Fibroblast of lung (primary cell): ENCODE data around the gene USP6NL. TPM values are rescaled to one million over a fixed set of nuclear protein-coding genes. Genes with fewer than 3 reads are reported as not detected.
A peak's percentile ranks its signal among the peaks of the same experiment; 100 is the strongest.

Experiments
- DNase-seq, 2 donors: peaks; one replicate each; pipeline versions ENCODE4 v3.0.0 to v3.0.0-alpha.2; 2010; ENCODE audit warnings: low read depth in 2 of 2
- H2AFZ ChIP-seq: 2 replicates; pipeline ENCODE4 v1.5.1; 2012; ENCODE audit warnings: low read length, control low read depth, inconsistent platforms
- H3K27ac ChIP-seq: 2 replicates; pipeline ENCODE4 v1.5.1; 2011; ENCODE audit warnings: low read length, control low read depth; ENCODE audit not compliant: insufficient read depth
- H3K27me3 ChIP-seq: 2 replicates; pipeline ENCODE4 v1.5.1; 2011; ENCODE audit warnings: mild to moderate bottlenecking, low read length; ENCODE audit not compliant: control insufficient read depth, insufficient read depth
- H3K36me3 ChIP-seq: 2 replicates; pipeline ENCODE4 v1.5.1; 2011; ENCODE audit warnings: low read length; ENCODE audit not compliant: control insufficient read depth, insufficient read depth
- H3K4me1 ChIP-seq: 2 replicates; pipeline ENCODE4 v1.5.1; 2011; ENCODE audit warnings: low read length; ENCODE audit not compliant: control insufficient read depth, insufficient read depth; ENCODE audit errors: extremely low read depth
- H3K4me2 ChIP-seq: 2 replicates; pipeline ENCODE4 v1.5.1; 2011; ENCODE audit warnings: low read length, control low read depth; ENCODE audit not compliant: insufficient read depth; ENCODE audit errors: extremely low read depth
- H3K4me3 ChIP-seq, 4 experiments: fragments of 200-600 bp in 1 of 4; sonication (generic) in 1 of 4; replicated peaks in 1 of 4; 2 replicates each; pipeline ENCODE4 v1.5.1; 2011 to 2016; ENCODE audit warnings: low read length in 4 of 4, low read depth in 3 of 4, mild to moderate bottlenecking in 3 of 4, control low read depth in 2 of 4, inconsistent platforms in 1 of 4, mixed read lengths in 1 of 4; ENCODE audit not compliant: insufficient read depth in 1 of 4; ENCODE audit errors: control extremely low read depth in 1 of 4
- H3K79me2 ChIP-seq: 2 replicates; pipeline ENCODE4 v1.5.1; 2012; ENCODE audit warnings: mild to moderate bottlenecking, low read length, inconsistent platforms; ENCODE audit not compliant: control insufficient read depth, insufficient read depth
- H3K9ac ChIP-seq: 2 replicates; pipeline ENCODE4 v1.5.1; 2011; ENCODE audit warnings: mild to moderate bottlenecking, low read length, control low read depth; ENCODE audit not compliant: insufficient read depth
- H3K9me3 ChIP-seq: 2 replicates; pipeline ENCODE4 v1.5.1; 2012; ENCODE audit warnings: low read depth, low read length; ENCODE audit not compliant: control insufficient read depth, insufficient read depth
- H4K20me1 ChIP-seq: 2 replicates; pipeline ENCODE4 v1.5.1; 2011; ENCODE audit warnings: low read length; ENCODE audit not compliant: control insufficient read depth, insufficient read depth; ENCODE audit errors: extremely low read depth
- CTCF ChIP-seq, 2 donors: IDR thresholded peaks in 1 of 2; conservative IDR thresholded peaks in 1 of 2; 1 replicate in 1 of 2; 2 replicates in 1 of 2; pipeline ENCODE4 v1.5.1; 2011 to 2012; ENCODE audit warnings: low read length in 2 of 2, control low read depth in 1 of 2, inconsistent platforms in 1 of 2, low read depth in 1 of 2, mild to moderate bottlenecking in 1 of 2
- EZH2 ChIP-seq: IDR thresholded peaks from 2 replicates; pipeline ENCODE4 v1.5.1; 2012; ENCODE audit warnings: low read length, control low read depth, mild to moderate bottlenecking; ENCODE audit errors: missing control alignments
- polyA plus RNA-seq, 2 donors: library from polyadenylated mRNA; depleted of rRNA in 1 of 2; stranded (reverse) in 1 of 2; unstranded in 1 of 2; fragments of >200 nt; gene quantifications; 2 replicates each; pipeline ENCODE4 v1.2.1, GENCODE V29; 2011 to 2012; ENCODE audit warnings: missing spikeins in 1 of 2
- total RNA-seq: library from RNA; depleted of rRNA; stranded (reverse); fragments of >200 nt; gene quantifications from 2 replicates; pipeline ENCODE4 v1.2.1, GENCODE V29; 2014

USP6NL gene
- total and polyA plus RNA-seq, 2 donors (not counting 1 experiment from before 2014, with no cell fraction given): 8.9 to 13.4 TPM

- TF ChIP-seq CTCF (conservative IDR thresholded peaks at IDR 0.05 in 1 of 2, IDR thresholded peaks at IDR 0.05 in 1 of 2; ENCODE audit: low read depth in 1 of 2, low read length in 2 of 2) (no peak), EZH2 (no peak)
- no peaks in the 10 kb centered on the region for H3K27me3 ChIP-seq
- no peak overlapping the region for H3K27ac ChIP-seq
Measured at GRCh38 chr10:11506247-11506789, 105.1 kb downstream of the USP6NL start.

GRCh38 chr10:11505639-11506038 lies 105.8 kb downstream of the USP6NL start:
- no peaks in the 10 kb centered on the region for H3K79me2 ChIP-seq
- H3K9me3 ChIP-seq: no peaks in the 10 kb centered on the region
- H3K4me1 ChIP-seq: no peaks in the 10 kb centered on the region
- TF ChIP-seq CTCF (conservative IDR thresholded peaks at IDR 0.05 in 1 of 2, IDR thresholded peaks at IDR 0.05 in 1 of 2; ENCODE audit: low read depth in 1 of 2, low read length in 2 of 2) (no peak), EZH2 (no peak)
- H3K27ac ChIP-seq: no peak overlapping the region
- no peak overlapping the region for H3K4me2 ChIP-seq
- H3K36me3 ChIP-seq: no peaks in the 10 kb centered on the region
- no peaks in the 10 kb centered on the region for H3K27me3 ChIP-seq
- no peaks in the 10 kb centered on the region for H4K20me1 ChIP-seq
- no peak overlapping the region for H3K4me3 ChIP-seq
- no peak overlapping the region for H2AFZ ChIP-seq
- DNase-seq: peak in 1 of 2 donors; percentile 6
- H3K9ac ChIP-seq: no peak overlapping the region

More at GRCh38 chr10:11506247-11506789, 105.1 kb downstream of the USP6NL start:
- no peak overlapping the region for H2AFZ ChIP-seq
- no peak overlapping the region for H3K4me2 ChIP-seq
- no peaks in the 10 kb centered on the region for H3K4me1 ChIP-seq
- H3K9me3 ChIP-seq: no peaks in the 10 kb centered on the region
- no peaks in the 10 kb centered on the region for H4K20me1 ChIP-seq
- H3K4me3 ChIP-seq: no peak overlapping the region
- DNase-seq: no peak
- H3K79me2 ChIP-seq: no peaks in the 10 kb centered on the region
- no peak overlapping the region for H3K9ac ChIP-seq
- H3K36me3 ChIP-seq: no peaks in the 10 kb centered on the region

GRCh38 chr10:11504566-11505285 lies 106.7 kb downstream of the USP6NL start:
- H3K27me3 ChIP-seq: no peaks in the 10 kb centered on the region
- no peak overlapping the region for H3K4me3 ChIP-seq
- H3K4me1 ChIP-seq: no peaks in the 10 kb centered on the region
- no peaks in the 10 kb centered on the region for H3K9me3 ChIP-seq
- H3K4me2 ChIP-seq: no peak overlapping the region
- no peak for DNase-seq
- H4K20me1 ChIP-seq: no peaks in the 10 kb centered on the region
- no peak for TF ChIP-seq EZH2
- no peak for TF ChIP-seq CTCF (conservative IDR thresholded peaks at IDR 0.05 in 1 of 2, IDR thresholded peaks at IDR 0.05 in 1 of 2; ENCODE audit: low read depth in 1 of 2, low read length in 2 of 2)
- no peak overlapping the region for H3K27ac ChIP-seq
- no peaks in the 10 kb centered on the region for H3K79me2 ChIP-seq
- H2AFZ ChIP-seq: no peak overlapping the region
- no peak overlapping the region for H3K9ac ChIP-seq
- no peaks in the 10 kb centered on the region for H3K36me3 ChIP-seq
